NCI-H1417 (cell line): Measurements from ENCODE around the gene FGF14.

ENCODE experiments used
- DNase-seq, 3 experiments: peaks; one replicate each; lab custom pipeline; 2025; lab: John Stamatoyannopoulos, UW

Gene FGF14

GRCh38 chr13:101673360-101674105 is 728.3 kb downstream of the FGF14 start:
- no peak for DNase-seq

GRCh38 chr13:101661839-101662238 is 740.0 kb downstream of the FGF14 start:
- DNase-seq, result peak in 1 of 3 experiments; percentile 30
